ENCODE results near the gene GLI3.

The GLI3 gene

DNA sequence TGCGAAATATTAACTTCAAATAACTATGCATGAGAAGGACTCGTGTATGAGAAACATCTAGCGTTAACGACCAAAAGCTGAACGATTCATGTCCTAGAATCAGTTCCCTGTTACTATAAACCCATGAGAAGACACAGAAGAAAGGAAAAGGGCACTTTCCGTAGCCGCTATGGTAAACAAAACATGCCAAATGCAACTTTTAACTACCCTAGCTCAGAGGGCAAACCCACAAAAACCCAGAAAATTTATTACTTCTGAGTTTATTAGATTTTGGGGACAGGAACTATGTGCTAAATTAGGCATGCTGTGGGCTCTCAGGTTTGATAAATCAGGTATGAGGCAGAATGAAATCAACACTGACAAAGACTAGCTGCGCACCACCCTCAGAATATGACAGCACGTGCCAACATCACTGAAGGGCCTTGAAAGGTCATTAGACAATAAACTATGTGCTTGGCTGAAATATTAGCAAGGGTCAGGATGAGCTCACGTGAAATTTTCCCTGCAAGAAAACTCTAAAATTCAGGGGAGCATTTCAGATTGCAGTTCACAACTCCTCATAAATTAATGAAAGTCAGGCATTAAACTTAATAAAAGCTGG lies 102.6 kb downstream of the GLI3 start:
- TF ChIP-seq SUZ12 (IDR thresholded peaks at IDR 0.05; ENCODE audit: extremely low read depth, insufficient read depth, insufficient read length) (no peak), YY1 (IDR thresholded peaks at IDR 0.05; ENCODE audit: insufficient read depth, insufficient read length) (no peak), ZNF274 (IDR thresholded peaks at IDR 0.05; ENCODE audit: low read depth, low read length) (no peak)
- H3K27me3 ChIP-seq (ENCODE audit: insufficient read depth, insufficient read length), result no peaks in the 10 kb centered on the region

DNA sequence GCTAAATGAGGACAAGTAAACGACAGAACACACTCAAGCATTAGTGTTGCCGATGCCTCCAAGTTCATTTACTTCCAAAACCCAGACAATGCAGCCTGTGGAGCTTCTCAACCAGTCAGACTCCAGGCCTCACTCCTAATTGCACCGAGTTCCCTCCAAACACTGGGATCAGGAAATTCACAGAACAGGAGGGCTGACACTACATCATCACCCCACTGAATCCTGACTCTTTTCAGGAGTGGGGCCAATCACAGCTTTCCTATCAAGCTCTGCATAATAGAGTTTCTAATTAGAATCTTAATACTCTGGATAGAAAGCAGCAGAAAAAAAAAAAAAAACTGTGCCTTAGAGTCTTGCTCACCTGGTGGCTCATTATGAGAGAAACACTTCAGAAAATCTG lies 103.7 kb downstream of the GLI3 start:
- no peak overlapping the region for H3K9ac ChIP-seq (ENCODE audit: insufficient read length, low read depth)
- H3K9me3 ChIP-seq (ENCODE audit: insufficient read depth, low read length), result no peaks in the 10 kb centered on the region
- no peaks in the 10 kb centered on the region for H3K36me3 ChIP-seq (ENCODE audit: insufficient read depth, insufficient read length, low read length)
- no peak overlapping the region for H3K4me3 ChIP-seq (ENCODE audit: insufficient read length, low read depth)
- no peaks in the 10 kb centered on the region for H3K27me3 ChIP-seq (ENCODE audit: insufficient read depth, insufficient read length)
- no peaks in the 10 kb centered on the region for H3K4me1 ChIP-seq (ENCODE audit: insufficient read depth, insufficient read length)
- TF ChIP-seq YY1 (IDR thresholded peaks at IDR 0.05; ENCODE audit: insufficient read depth, insufficient read length), result no peak
- no peak for TF ChIP-seq SUZ12 (IDR thresholded peaks at IDR 0.05; ENCODE audit: extremely low read depth, insufficient read depth, insufficient read length)
- no peak for TF ChIP-seq ZNF274 (IDR thresholded peaks at IDR 0.05; ENCODE audit: low read depth, low read length)
- DNase-seq (ENCODE audit: low read depth, low spot score), result no peak

More for the DNA sequence above, 102.6 kb downstream of the GLI3 start:
- Histone ChIP-seq H3K36me3 (ENCODE audit: insufficient read depth, insufficient read length, low read length) (no peaks in the 10 kb centered on the region), H3K9me3 (ENCODE audit: insufficient read depth, low read length) (no peaks in the 10 kb centered on the region), H3K4me3 (ENCODE audit: insufficient read length, low read depth) (no peak overlapping the region), H3K4me1 (ENCODE audit: insufficient read depth, insufficient read length) (peaks cover 3% of the 10 kb centered on the region), H3K9ac (ENCODE audit: insufficient read length, low read depth) (no peak overlapping the region)
- DNase-seq (ENCODE audit: low read depth, low spot score), result no peak

GRCh38 chr7:42128703-42129102 lies 108.3 kb downstream of the GLI3 start:
- no peak for DNase-seq (ENCODE audit: low read depth, low spot score)
- Histone ChIP-seq H3K9ac (ENCODE audit: insufficient read length, low read depth) (no peak overlapping the region), H3K36me3 (ENCODE audit: insufficient read depth, insufficient read length, low read length) (peaks cover 5% of the 10 kb centered on the region), H3K9me3 (ENCODE audit: insufficient read depth, low read length) (no peaks in the 10 kb centered on the region), H3K4me1 (ENCODE audit: insufficient read depth, insufficient read length) (no peaks in the 10 kb centered on the region), H3K4me3 (ENCODE audit: insufficient read length, low read depth) (no peak overlapping the region), H3K27me3 (ENCODE audit: insufficient read depth, insufficient read length) (no peaks in the 10 kb centered on the region)
- no peak for TF ChIP-seq YY1 (IDR thresholded peaks at IDR 0.05; ENCODE audit: insufficient read depth, insufficient read length)
- no peak for TF ChIP-seq ZNF274 (IDR thresholded peaks at IDR 0.05; ENCODE audit: low read depth, low read length)
- no peak for TF ChIP-seq SUZ12 (IDR thresholded peaks at IDR 0.05; ENCODE audit: extremely low read depth, insufficient read depth, insufficient read length)

GRCh38 chr7:42127232-42127622 lies 109.8 kb downstream of the GLI3 start:
- Histone ChIP-seq H3K36me3 (ENCODE audit: insufficient read depth, insufficient read length, low read length) (peaks cover 5% of the 10 kb centered on the region), H3K4me1 (ENCODE audit: insufficient read depth, insufficient read length) (no peaks in the 10 kb centered on the region), H3K27me3 (ENCODE audit: insufficient read depth, insufficient read length) (no peaks in the 10 kb centered on the region), H3K9me3 (ENCODE audit: insufficient read depth, low read length) (no peaks in the 10 kb centered on the region), H3K9ac (ENCODE audit: insufficient read length, low read depth) (no peak overlapping the region), H3K4me3 (ENCODE audit: insufficient read length, low read depth) (no peak overlapping the region)
- TF ChIP-seq SUZ12 (IDR thresholded peaks at IDR 0.05; ENCODE audit: extremely low read depth, insufficient read depth, insufficient read length), result no peak
- TF ChIP-seq YY1 (IDR thresholded peaks at IDR 0.05; ENCODE audit: insufficient read depth, insufficient read length), result no peak
- TF ChIP-seq ZNF274 (IDR thresholded peaks at IDR 0.05; ENCODE audit: low read depth, low read length), result no peak
- DNase-seq (ENCODE audit: low read depth, low spot score), result no peak

DNA sequence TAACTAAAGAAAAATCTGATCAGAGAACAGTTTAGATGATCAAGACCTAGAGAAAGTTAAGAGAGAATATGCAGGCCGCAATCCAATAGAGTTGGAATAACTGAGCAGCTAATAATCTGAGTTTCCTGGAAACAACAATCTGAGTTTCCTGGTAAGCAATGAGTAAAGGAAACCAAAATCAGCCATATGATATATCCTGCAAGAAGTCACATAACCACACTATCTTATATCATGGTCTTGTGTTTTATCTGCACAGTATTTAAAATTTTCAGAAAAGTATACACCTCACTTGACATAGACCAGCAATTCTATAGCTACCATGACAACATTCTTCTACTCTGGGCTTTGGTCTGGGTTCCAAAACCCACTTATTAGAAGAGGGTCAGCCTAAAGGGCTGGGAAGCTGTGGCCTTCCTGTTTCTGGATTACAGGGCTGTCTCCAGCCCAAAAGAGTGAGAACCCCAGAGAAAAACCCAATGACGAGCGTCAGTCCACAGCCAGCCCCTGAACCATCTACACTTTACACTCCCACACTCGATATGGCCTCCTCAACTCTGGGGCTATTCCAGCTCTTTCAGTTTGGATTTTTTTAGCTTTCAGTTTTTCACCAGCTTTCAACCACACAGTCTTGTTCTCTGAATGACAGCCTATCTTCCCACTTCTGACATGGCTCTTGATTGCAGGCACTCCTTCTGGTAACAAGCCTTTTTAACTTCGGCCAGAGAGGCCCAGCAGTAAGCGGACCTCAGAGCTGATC lies 110.4 kb downstream of the GLI3 start:
- H3K4me3 ChIP-seq (ENCODE audit: insufficient read length, low read depth), result no peak overlapping the region
- no peak for TF ChIP-seq YY1 (IDR thresholded peaks at IDR 0.05; ENCODE audit: insufficient read depth, insufficient read length)
- TF ChIP-seq SUZ12 (IDR thresholded peaks at IDR 0.05; ENCODE audit: extremely low read depth, insufficient read depth, insufficient read length), result no peak
- TF ChIP-seq ZNF274 (IDR thresholded peaks at IDR 0.05; ENCODE audit: low read depth, low read length), result no peak

GRCh38 chr7:42125321-42125720 lies 111.7 kb downstream of the GLI3 start:
- H3K9ac ChIP-seq (ENCODE audit: insufficient read length, low read depth), result no peak overlapping the region
- peaks cover 5% of the 10 kb centered on the region for H3K36me3 ChIP-seq (ENCODE audit: insufficient read depth, insufficient read length, low read length)
- no peaks in the 10 kb centered on the region for H3K4me1 ChIP-seq (ENCODE audit: insufficient read depth, insufficient read length)
- H3K4me3 ChIP-seq (ENCODE audit: insufficient read length, low read depth), result no peak overlapping the region
- no peaks in the 10 kb centered on the region for H3K27me3 ChIP-seq (ENCODE audit: insufficient read depth, insufficient read length)
- DNase-seq (ENCODE audit: low read depth, low spot score), result no peak
- TF ChIP-seq ZNF274 (IDR thresholded peaks at IDR 0.05; ENCODE audit: low read depth, low read length), result no peak
- TF ChIP-seq YY1 (IDR thresholded peaks at IDR 0.05; ENCODE audit: insufficient read depth, insufficient read length), result no peak
- TF ChIP-seq SUZ12 (IDR thresholded peaks at IDR 0.05; ENCODE audit: extremely low read depth, insufficient read depth, insufficient read length), result no peak
- no peaks in the 10 kb centered on the region for H3K9me3 ChIP-seq (ENCODE audit: insufficient read depth, low read length)

More for the DNA sequence above, 110.4 kb downstream of the GLI3 start:
- Histone ChIP-seq H3K9ac (ENCODE audit: insufficient read length, low read depth) (no peak overlapping the region), H3K27me3 (ENCODE audit: insufficient read depth, insufficient read length) (no peaks in the 10 kb centered on the region), H3K4me1 (ENCODE audit: insufficient read depth, insufficient read length) (no peaks in the 10 kb centered on the region), H3K9me3 (ENCODE audit: insufficient read depth, low read length) (no peaks in the 10 kb centered on the region), H3K36me3 (ENCODE audit: insufficient read depth, insufficient read length, low read length) (peaks cover 5% of the 10 kb centered on the region)
- DNase-seq (ENCODE audit: low read depth, low spot score), result no peak

DNA sequence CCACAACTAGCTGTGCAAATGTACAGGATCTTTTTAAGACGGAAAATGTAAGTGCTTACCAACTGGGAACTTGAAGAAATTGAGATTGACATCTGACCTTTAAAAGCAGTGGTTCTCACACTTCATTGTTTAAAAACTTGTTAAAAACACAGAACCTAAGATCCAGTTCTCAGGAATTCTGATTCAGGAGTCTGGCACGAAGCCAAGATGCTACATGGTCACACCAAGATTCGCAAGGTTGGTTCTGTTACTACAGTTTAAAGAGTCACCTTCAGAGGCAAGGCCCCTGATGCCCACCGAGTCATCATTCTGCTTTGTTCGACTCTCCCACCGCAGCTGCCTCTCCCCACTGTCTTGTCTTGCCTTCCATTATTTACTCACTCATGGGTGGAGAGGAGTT lies 113.3 kb downstream of the GLI3 start:
- no peak overlapping the region for H3K9ac ChIP-seq (ENCODE audit: insufficient read length, low read depth)
- H3K4me1 ChIP-seq (ENCODE audit: insufficient read depth, insufficient read length), result no peaks in the 10 kb centered on the region
- H3K36me3 ChIP-seq (ENCODE audit: insufficient read depth, insufficient read length, low read length), result peaks cover 5% of the 10 kb centered on the region
- TF ChIP-seq YY1 (IDR thresholded peaks at IDR 0.05; ENCODE audit: insufficient read depth, insufficient read length) (no peak), SUZ12 (IDR thresholded peaks at IDR 0.05; ENCODE audit: extremely low read depth, insufficient read depth, insufficient read length) (no peak), ZNF274 (IDR thresholded peaks at IDR 0.05; ENCODE audit: low read depth, low read length) (no peak)
- H3K9me3 ChIP-seq (ENCODE audit: insufficient read depth, low read length), result no peaks in the 10 kb centered on the region
- no peak overlapping the region for H3K4me3 ChIP-seq (ENCODE audit: insufficient read length, low read depth)
- no peak for DNase-seq (ENCODE audit: low read depth, low spot score)
- H3K27me3 ChIP-seq (ENCODE audit: insufficient read depth, insufficient read length), result no peaks in the 10 kb centered on the region
